DMS153 treated with DMSO at 0.1 percent for 48 hours (cell line): ENCODE measurements around the gene GABRA1.

Experiments used
- DNase-seq: peaks from one replicate; lab custom pipeline; 2025; ENCODE audit not compliant: unreplicated experiment; lab: John Stamatoyannopoulos, UW

GABRA1 gene

GRCh38 chr5:161847941-161848391 lies at the start of gene GABRA1:
GABRA1 (plus strand) TSS chr5:161848120; CDS start chr5:161850811, 2,691 bp downstream.
- no peak for DNase-seq

- DNase-seq, result no peak
Measured at GRCh38 chr5:161799316-161799715, 48.6 kb upstream of the GABRA1 start.

- no peak for DNase-seq
Measured at GRCh38 chr5:161804263-161804662, 43.7 kb upstream of the GABRA1 start.

- DNase-seq, result no peak
Measured at GRCh38 chr5:161846746-161847145, 1.2 kb upstream of the GABRA1 start.

GRCh38 chr5:161847447-161847846 lies 473 bp upstream of the GABRA1 start:
- DNase-seq, result no peak

- DNase-seq, result no peak
Measured at GRCh38 chr5:161850491-161850890, 2.6 kb downstream of the GABRA1 start.

GRCh38 chr5:161851691-161852299 lies 3.9 kb downstream of the GABRA1 start:
- peak; percentile 0 for DNase-seq

- no peak for DNase-seq
Measured at GRCh38 chr5:161857358-161857757, 9.4 kb downstream of the GABRA1 start.

GRCh38 chr5:161863259-161863658 lies 15.3 kb downstream of the GABRA1 start:
- no peak for DNase-seq

- no peak for DNase-seq
Measured at GRCh38 chr5:161863811-161864210, 15.9 kb downstream of the GABRA1 start.

- DNase-seq, result no peak
Measured at GRCh38 chr5:161865510-161865909, 17.6 kb downstream of the GABRA1 start.

- no peak for DNase-seq
Measured at GRCh38 chr5:161889971-161890370, 42.1 kb downstream of the GABRA1 start.

- no peak for DNase-seq
Measured at GRCh38 chr5:161895514-161895913, 47.6 kb downstream of the GABRA1 start.

- no peak for DNase-seq
Measured at GRCh38 chr5:161897033-161897432, 49.1 kb downstream of the GABRA1 start.

GRCh38 chr5:161899590-161899989 lies 51.7 kb downstream of the GABRA1 start:
- DNase-seq, result no peak

- no peak for DNase-seq
Measured at GRCh38 chr5:161900981-161901380, 53.1 kb downstream of the GABRA1 start.

GRCh38 chr5:161921781-161922180 lies 73.9 kb downstream of the GABRA1 start:
- DNase-seq, result no peak

GRCh38 chr5:161924270-161924669 lies 76.3 kb downstream of the GABRA1 start:
- DNase-seq, result no peak

- DNase-seq, result no peak
Measured at GRCh38 chr5:161925960-161926359, 78.0 kb downstream of the GABRA1 start.

GRCh38 chr5:161934486-161934885 lies 86.6 kb downstream of the GABRA1 start:
- DNase-seq, result no peak

GRCh38 chr5:161944974-161945373 lies 97.1 kb downstream of the GABRA1 start:
- DNase-seq, result no peak

GRCh38 chr5:161946911-161947310 lies 99.0 kb downstream of the GABRA1 start:
- DNase-seq, result no peak
